Caco-2 (cell line): ENCODE results near the gene PMM2. TPM values are rescaled to one million over a fixed set of nuclear protein-coding genes. Genes with fewer than 3 reads are reported as not detected.

Experiments
- BruUV-seq: library from RNA; stranded (reverse); fragments of 400-500 nt; replicated peaks from 2 replicates; lab custom pipeline; 2021; lab: Mats Ljungman, UMichigan
- CTCF ChIA-PET: fragments of 300-600 bp; sonication (Branson Sonifier 250); formaldehyde crosslinking; loops from one replicate; lab custom pipeline; 2022; ENCODE audit warnings: antibody characterized with exemption; lab: Charles Lee
- POLR2A ChIA-PET: fragments of 300-600 bp; sonication (Branson Sonifier 250); formaldehyde crosslinking; loops from one replicate; lab custom pipeline; 2022; ENCODE audit warnings: antibody characterized with exemption; lab: Charles Lee
- DNase-seq, 2 experiments: peaks; one replicate each; pipeline versions ENCODE4 v3.0.0 to v3.0.0-alpha.2; 2020 to 2022
- H3K27me3 ChIP-seq: replicated peaks from 2 replicates; pipeline ENCODE4 v1.6.0; 2011; ENCODE audit warnings: low read length; ENCODE audit not compliant: control insufficient read depth, insufficient read depth
- H3K36me3 ChIP-seq: 2 replicates; pipeline ENCODE4 v1.5.1; 2011; ENCODE audit warnings: low read length; ENCODE audit not compliant: control insufficient read depth, insufficient read depth
- H3K4me1 ChIP-seq: fragments of 250-450 bp; sonication (Bioruptor Pico); 2 replicates; pipeline ENCODE4 v1.5.1; 2020; ENCODE audit warnings: mild to moderate bottlenecking
- H3K4me3 ChIP-seq: 2 replicates; pipeline ENCODE4 v1.5.1; 2011; ENCODE audit warnings: low read depth, mild to moderate bottlenecking, control low read depth, low read length
- H3K9me3 ChIP-seq: fragments of 250-450 bp; sonication (Bioruptor Pico); 2 replicates; pipeline ENCODE4 v1.5.1; 2020; ENCODE audit warnings: mild to moderate bottlenecking, moderate library complexity
- H3K27ac Mint-ChIP-seq: one replicate; pipeline ENCODE4 v1.8.0; 2022; ENCODE audit warnings: mixed read lengths; ENCODE audit not compliant: unreplicated experiment
- H3K27me3 Mint-ChIP-seq: one replicate; pipeline ENCODE4 v1.8.0; 2022; ENCODE audit warnings: mixed read lengths; ENCODE audit not compliant: insufficient read depth, unreplicated experiment
- H3K36me3 Mint-ChIP-seq: one replicate; pipeline ENCODE4 v1.8.0; 2022; ENCODE audit warnings: mild to moderate bottlenecking, mixed read lengths; ENCODE audit not compliant: insufficient read depth, unreplicated experiment
- H3K4me1 Mint-ChIP-seq: one replicate; pipeline ENCODE4 v1.8.0; 2022; ENCODE audit warnings: low read depth, mixed read lengths; ENCODE audit not compliant: unreplicated experiment
- H3K4me3 Mint-ChIP-seq: one replicate; pipeline ENCODE4 v1.8.0; 2022; ENCODE audit warnings: mild to moderate bottlenecking, moderate library complexity, mixed read lengths; ENCODE audit not compliant: unreplicated experiment
- H3K9me3 Mint-ChIP-seq: one replicate; pipeline ENCODE4 v1.8.0; 2022; ENCODE audit warnings: mixed read lengths; ENCODE audit not compliant: unreplicated experiment
- intact Hi-C: fragments of 100-400 bp; cut with micrococcal nuclease; formaldehyde crosslinking; loops from one replicate; pipeline ENCODE4 v1.10.0; 2022; ENCODE audit not compliant: unreplicated experiment
- total RNA-seq: library from RNA; stranded (reverse); gene quantifications from 2 replicates; pipeline ENCODE4 v1.2.3, GENCODE V29; 2022
- TF ChIP-seq, protein P1 (sequence below), 2 experiments: fragments of 200-600 bp in 1 of 2; IDR thresholded peaks; 1 replicate in 1 of 2; 2 replicates in 1 of 2; pipeline versions ENCODE4 v1.5.1 to v1.8.0; 2011 to 2022; ENCODE audit warnings: antibody characterized with exemption in 1 of 2, control low read depth in 1 of 2, inconsistent platforms in 1 of 2, low read depth in 1 of 2, low read length in 1 of 2, mild to moderate bottlenecking in 1 of 2, moderate library complexity in 1 of 2; ENCODE audit not compliant: insufficient read depth in 1 of 2, severe bottlenecking in 1 of 2, unreplicated experiment in 1 of 2

Gene PMM2
- total RNA-seq, 1 experiment from 2014 or later, result 69.0 TPM

DNA sequence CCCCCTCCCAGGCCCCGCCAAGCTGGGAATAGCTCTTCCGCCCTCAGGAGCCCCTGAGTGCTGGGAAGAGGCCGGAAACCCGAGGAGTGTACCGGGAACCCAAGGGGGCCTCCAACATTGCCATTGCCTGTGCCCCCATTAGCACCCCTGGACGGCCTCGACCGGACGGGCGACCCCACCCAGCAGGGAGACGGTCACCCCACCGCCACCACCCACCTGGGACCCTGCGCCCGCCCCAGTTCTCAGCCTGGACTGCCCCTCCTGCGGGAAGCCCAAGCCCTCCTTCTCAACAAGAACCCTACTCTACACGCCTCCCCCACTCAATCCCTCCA is 69.2 kb downstream of the PMM2 start:
- H3K27me3 Mint-ChIP-seq, result no peaks in the 10 kb centered on the region
- intact Hi-C loops, result loop anchor here (5.0 kb wide), 2 partner anchors 70 to 225 kb away; partner anchors contain the start of genes HAPSTR1, PMM2 and TMEM186
- H3K9me3 Mint-ChIP-seq, result no peaks in the 10 kb centered on the region
- no peaks in the 10 kb centered on the region for H3K9me3 ChIP-seq
- H3K4me3 ChIP-seq, result peak overlapping the region; percentile 62
- peaks cover 48% of the 10 kb centered on the region for H3K36me3 Mint-ChIP-seq
- no TSS peak for BruUV-seq
- no peaks in the 10 kb centered on the region for H3K27me3 ChIP-seq
- peak overlapping the region; percentile 97 for H3K4me3 Mint-ChIP-seq
- H3K4me1 Mint-ChIP-seq, result peaks cover 15% of the 10 kb centered on the region
- ChIA-PET CTCF (no interaction called here), POLR2A (no interaction called here)
- H3K36me3 ChIP-seq, result no peaks in the 10 kb centered on the region
- peak overlapping the region; percentile 97 for H3K27ac Mint-ChIP-seq
- H3K4me1 ChIP-seq, result peaks cover 59% of the 10 kb centered on the region
- TF ChIP-seq, protein P1, sequence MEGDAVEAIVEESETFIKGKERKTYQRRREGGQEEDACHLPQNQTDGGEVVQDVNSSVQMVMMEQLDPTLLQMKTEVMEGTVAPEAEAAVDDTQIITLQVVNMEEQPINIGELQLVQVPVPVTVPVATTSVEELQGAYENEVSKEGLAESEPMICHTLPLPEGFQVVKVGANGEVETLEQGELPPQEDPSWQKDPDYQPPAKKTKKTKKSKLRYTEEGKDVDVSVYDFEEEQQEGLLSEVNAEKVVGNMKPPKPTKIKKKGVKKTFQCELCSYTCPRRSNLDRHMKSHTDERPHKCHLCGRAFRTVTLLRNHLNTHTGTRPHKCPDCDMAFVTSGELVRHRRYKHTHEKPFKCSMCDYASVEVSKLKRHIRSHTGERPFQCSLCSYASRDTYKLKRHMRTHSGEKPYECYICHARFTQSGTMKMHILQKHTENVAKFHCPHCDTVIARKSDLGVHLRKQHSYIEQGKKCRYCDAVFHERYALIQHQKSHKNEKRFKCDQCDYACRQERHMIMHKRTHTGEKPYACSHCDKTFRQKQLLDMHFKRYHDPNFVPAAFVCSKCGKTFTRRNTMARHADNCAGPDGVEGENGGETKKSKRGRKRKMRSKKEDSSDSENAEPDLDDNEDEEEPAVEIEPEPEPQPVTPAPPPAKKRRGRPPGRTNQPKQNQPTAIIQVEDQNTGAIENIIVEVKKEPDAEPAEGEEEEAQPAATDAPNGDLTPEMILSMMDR (IDR thresholded peaks at IDR 0.05; ENCODE audit: insufficient read depth in 1 of 2, low read depth in 1 of 2, low read length in 1 of 2, severe bottlenecking in 1 of 2, unreplicated experiment in 1 of 2), result no peak
- DNase-seq, result no peak

DNA sequence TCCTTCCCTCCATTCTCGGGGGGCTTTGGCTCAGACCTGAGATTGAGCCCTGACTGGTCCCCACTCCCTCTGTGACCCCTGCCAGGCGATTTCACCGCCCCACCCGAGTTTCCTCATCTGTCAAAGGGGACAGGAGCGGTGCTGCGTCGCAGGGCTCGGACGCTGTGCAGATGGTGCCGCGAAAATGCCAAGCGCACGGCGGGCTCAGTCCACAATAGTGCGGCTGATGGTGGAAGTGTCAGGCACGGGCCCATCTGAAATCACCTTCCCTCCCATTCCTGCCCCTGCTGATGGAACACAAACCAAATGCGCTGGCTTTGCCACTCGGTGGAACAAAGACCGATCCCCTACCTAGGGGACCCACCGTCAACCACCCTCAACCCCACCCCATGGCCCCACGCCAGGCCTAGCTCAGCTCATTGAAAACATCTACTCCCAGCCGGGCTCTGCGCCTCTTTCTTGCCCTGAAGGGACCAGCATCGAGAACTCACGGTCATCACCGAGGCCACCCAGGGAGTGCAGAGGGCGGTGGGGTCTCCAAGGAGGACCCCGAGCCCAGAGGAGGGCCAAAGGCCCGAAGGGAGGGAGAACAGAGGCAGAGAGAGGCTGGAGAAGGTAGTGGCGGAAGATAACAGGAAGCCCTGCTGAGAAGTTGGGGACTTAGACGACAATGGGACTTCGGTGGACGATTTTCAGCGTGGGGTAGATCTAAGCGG is 69.7 kb downstream of the PMM2 start:
- Histone ChIP-seq H3K4me1 (peaks cover 55% of the 10 kb centered on the region), H3K4me3 (peak overlapping the region; percentile 62), H3K36me3 (no peaks in the 10 kb centered on the region), H3K9me3 (no peaks in the 10 kb centered on the region), H3K27me3 (no peaks in the 10 kb centered on the region)
- peak overlapping the region; percentile 97 for H3K4me3 Mint-ChIP-seq
- no peaks in the 10 kb centered on the region for H3K9me3 Mint-ChIP-seq
- no peak for DNase-seq
- H3K36me3 Mint-ChIP-seq, result peaks cover 43% of the 10 kb centered on the region
- H3K4me1 Mint-ChIP-seq, result peaks cover 15% of the 10 kb centered on the region
- intact Hi-C loops, result loop anchor here (5.0 kb wide), 2 partner anchors 70 to 225 kb away; partner anchors contain the start of genes HAPSTR1, PMM2 and TMEM186
- POLR2A ChIA-PET, result no interaction called here
- CTCF ChIA-PET, result interaction anchor here (1.7 to 2.4 kb wide), 2 partner anchors 11 to 13 kb away, joined by 8 read pairs; no protein-coding TSS in a partner anchor
- BruUV-seq, result no TSS peak
- H3K27me3 Mint-ChIP-seq, result no peaks in the 10 kb centered on the region
- peak overlapping the region; percentile 97 for H3K27ac Mint-ChIP-seq
- TF ChIP-seq, protein P1 (IDR thresholded peaks at IDR 0.05; ENCODE audit: insufficient read depth in 1 of 2, low read depth in 1 of 2, low read length in 1 of 2, severe bottlenecking in 1 of 2, unreplicated experiment in 1 of 2), result no peak

DNA sequence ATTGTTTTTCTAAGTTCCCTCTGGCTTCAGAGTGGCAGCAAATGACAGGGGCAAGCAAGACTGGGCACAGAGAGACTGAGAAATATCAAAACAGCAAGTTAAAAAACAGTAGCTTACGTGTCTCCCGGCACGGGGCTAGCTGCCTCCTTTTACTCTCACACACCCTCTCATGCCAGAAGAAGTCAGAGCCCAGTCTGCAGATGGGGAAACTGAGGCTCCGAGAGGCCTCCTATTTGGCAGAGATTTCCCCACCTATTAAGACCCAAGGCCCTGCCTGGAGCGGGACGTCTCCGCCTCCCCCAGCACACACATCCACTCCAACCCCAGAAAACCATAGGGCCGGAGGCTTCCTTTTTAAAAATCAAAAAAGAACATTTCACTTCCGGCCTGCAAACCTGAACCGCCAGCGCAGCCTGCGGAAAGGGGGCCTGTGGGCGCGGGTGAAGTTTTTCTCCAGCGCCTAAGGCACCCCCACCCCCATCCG is 70.3 kb downstream of the PMM2 start:
- Mint-ChIP-seq H3K36me3 (peaks cover 37% of the 10 kb centered on the region), H3K4me3 (peak overlapping the region; percentile 97), H3K9me3 (no peaks in the 10 kb centered on the region), H3K27me3 (no peaks in the 10 kb centered on the region), H3K4me1 (peaks cover 15% of the 10 kb centered on the region), H3K27ac (peak overlapping the region; percentile 97)
- no peaks in the 10 kb centered on the region for H3K9me3 ChIP-seq
- no peaks in the 10 kb centered on the region for H3K27me3 ChIP-seq
- peak overlapping the region; percentile 62 for H3K4me3 ChIP-seq
- TF ChIP-seq, protein P1 (IDR thresholded peaks at IDR 0.05; ENCODE audit: insufficient read depth in 1 of 2, low read depth in 1 of 2, low read length in 1 of 2, severe bottlenecking in 1 of 2, unreplicated experiment in 1 of 2), result no peak
- ChIA-PET POLR2A (interaction anchor here (0.5 to 1.6 kb wide), 3 partner anchors 11 to 71 kb away, joined by 4 to 9 read pairs (median 8); partner anchors contain the start of genes PMM2 and TMEM186), CTCF (interaction anchor here (1.2 to 2.4 kb wide), 5 partner anchors 8 to 77 kb away, joined by 3 to 8 read pairs (median 5); no protein-coding TSS in a partner anchor)
- peaks cover 49% of the 10 kb centered on the region for H3K4me1 ChIP-seq
- intact Hi-C loops, result loop anchor here (5.0 kb wide), 2 partner anchors 71 to 224 kb away; partner anchors contain the start of genes HAPSTR1, PMM2 and TMEM186
- TSS peak; percentile 67 for BruUV-seq
- no peak for DNase-seq
- H3K36me3 ChIP-seq, result no peaks in the 10 kb centered on the region
